SK-N-SH (cell line): ENCODE results near the gene ZFP62. TPM values are rescaled to one million over a fixed set of nuclear protein-coding genes. Genes with fewer than 3 reads are reported as not detected.

Experiments used
- CTCF ChIA-PET: fragments of 300-600, 350-600 bp; formaldehyde crosslinking; extraction: SDS; loops from one replicate; lab custom pipeline; 2021; lab: Yijun Ruan, JAX
- POLR2A ChIA-PET: fragments of 350-600 bp; sonication (Branson Sonifier 250); formaldehyde crosslinking; extraction: SDS; loops from one replicate; lab custom pipeline; 2020; ENCODE audit warnings: antibody characterized with exemption, inconsistent platforms; lab: Yijun Ruan, JAX
- DNase-seq: peaks from one replicate; pipeline ENCODE4 v3.0.0; 2012
- H2AFZ ChIP-seq: fragments of 200-600 bp; sonication (generic); 2 replicates; pipeline ENCODE4 v1.8.1; 2016; ENCODE audit warnings: antibody characterized with exemption, mild to moderate bottlenecking, low read depth
- H3F3A ChIP-seq: fragments of 200-600 bp; sonication (generic); replicated peaks from 2 replicates; pipeline ENCODE3; 2016; ENCODE audit warnings: antibody characterized with exemption, mild to moderate bottlenecking; ENCODE audit not compliant: insufficient read depth
- H3K27ac ChIP-seq, 2 experiments: fragments of 200-500 bp in 1 of 2; fragments of 200-600 bp in 1 of 2; sonication (Bioruptor generic) in 1 of 2; sonication (generic), shearing (Covaris generic) in 1 of 2; 2 replicates each; pipeline versions ENCODE4 v1.5.1 to v1.6.1; 2014 to 2016; ENCODE audit warnings: low read depth in 2 of 2, inconsistent platforms in 1 of 2, low read length in 1 of 2, mild to moderate bottlenecking in 1 of 2, mixed read lengths in 1 of 2
- H3K27me3 ChIP-seq: fragments of 200-600 bp; sonication (generic), shearing (Covaris generic); 2 replicates; pipeline ENCODE4 v1.6.1; 2016; ENCODE audit warnings: mixed run types; ENCODE audit not compliant: insufficient read depth
- H3K36me3 ChIP-seq, 2 experiments: fragments of 200-500 bp in 1 of 2; fragments of 200-600 bp in 1 of 2; sonication (Bioruptor generic) in 1 of 2; sonication (generic) in 1 of 2; replicated peaks in 1 of 2; 2 replicates each; pipeline versions ENCODE3 to v1.5.1; 2014 to 2016; ENCODE audit warnings: low read length in 1 of 2, mild to moderate bottlenecking in 1 of 2; ENCODE audit not compliant: insufficient read depth in 2 of 2, control insufficient read depth in 1 of 2
- H3K4me1 ChIP-seq, 2 experiments: fragments of 200-500 bp in 1 of 2; fragments of 200-600 bp in 1 of 2; sonication (Bioruptor generic) in 1 of 2; sonication (generic), shearing (Covaris generic) in 1 of 2; 2 replicates each; pipeline versions ENCODE4 v1.5.1 to v1.6.1; 2014 to 2016; ENCODE audit warnings: low read depth in 1 of 2, low read length in 1 of 2, mixed run types in 1 of 2; ENCODE audit not compliant: insufficient read depth in 2 of 2, control insufficient read depth in 1 of 2
- H3K4me2 ChIP-seq: fragments of 200-600 bp; sonication (generic), shearing (Covaris generic); 2 replicates; pipeline ENCODE4 v1.6.1; 2017; ENCODE audit warnings: mixed run types
- H3K4me3 ChIP-seq, 2 experiments: fragments of 200-500 bp in 1 of 2; fragments of 200-600 bp in 1 of 2; sonication (Bioruptor generic) in 1 of 2; sonication (generic), shearing (Covaris generic) in 1 of 2; 2 replicates each; pipeline versions ENCODE4 v1.5.1 to v1.8.1; 2014 to 2016; ENCODE audit warnings: low read depth in 2 of 2, inconsistent platforms in 1 of 2, low read length in 1 of 2, mild to moderate bottlenecking in 1 of 2, mixed read lengths in 1 of 2, moderate library complexity in 1 of 2
- H3K79me2 ChIP-seq: fragments of 200-600 bp; sonication (generic); 2 replicates; pipeline ENCODE4 v1.8.1; 2017; ENCODE audit warnings: mild to moderate bottlenecking; ENCODE audit not compliant: insufficient read depth
- H3K9ac ChIP-seq: fragments of 200-600 bp; sonication (generic); 2 replicates; pipeline ENCODE4 v1.6.1; 2017; ENCODE audit warnings: mixed run types
- H3K9me2 ChIP-seq: fragments of 200-600 bp; sonication (generic); 2 replicates; pipeline ENCODE4 v1.6.1; 2017; ENCODE audit warnings: mixed run types
- H3K9me3 ChIP-seq: fragments of 200-600 bp; sonication (generic); 2 replicates; pipeline ENCODE4 v1.6.1; 2017; ENCODE audit warnings: mixed run types, mild to moderate bottlenecking, moderate library complexity
- H4K20me1 ChIP-seq: fragments of 200-600 bp; sonication (generic); 2 replicates; pipeline ENCODE4 v1.6.1; 2017; ENCODE audit warnings: mild to moderate bottlenecking, mixed run types; ENCODE audit not compliant: insufficient read depth
- EP300 ChIP-seq, 2 experiments: IDR thresholded peaks; 2 replicates each; pipeline versions ENCODE4 v1.4.0 to v1.6.1; 2012; ENCODE audit warnings: borderline replicate concordance in 1 of 2, low read depth in 1 of 2, low read length in 1 of 2
- EZH2phosphoT487 ChIP-seq: fragments of 200-600 bp; sonication (generic); IDR thresholded peaks from 2 replicates; pipeline ENCODE4 v1.6.1; 2017; ENCODE audit warnings: low read depth, mixed run types, mild to moderate bottlenecking, antibody characterized with exemption, moderate library complexity, borderline replicate concordance
- GABPA ChIP-seq: IDR thresholded peaks from 2 replicates; pipeline ENCODE4 v1.4.0; 2012; ENCODE audit warnings: low read depth, mild to moderate bottlenecking
- JUND ChIP-seq: IDR thresholded peaks from 2 replicates; pipeline ENCODE4 v1.4.0; 2012
- NFIC ChIP-seq: IDR thresholded peaks from 2 replicates; pipeline ENCODE4 v1.4.0; 2012; ENCODE audit warnings: borderline replicate concordance
- NRF1 ChIP-seq: IDR thresholded peaks from 2 replicates; pipeline ENCODE4 v1.6.1; 2012; ENCODE audit warnings: low read depth, mild to moderate bottlenecking, low read length
- PBX3 ChIP-seq: IDR thresholded peaks from 2 replicates; pipeline ENCODE4; 2012
- RCOR1 ChIP-seq: fragments of 150-350 bp; IDR thresholded peaks from 2 replicates; pipeline ENCODE4 v1.6.1; 2017; ENCODE audit warnings: antibody characterized with exemption, low read length
- REST ChIP-seq: IDR thresholded peaks from 2 replicates; pipeline ENCODE4 v1.6.1; 2012; ENCODE audit warnings: mild to moderate bottlenecking, low read depth, low read length, moderate library complexity
- RFX5 ChIP-seq: IDR thresholded peaks from 2 replicates; pipeline ENCODE4 v1.6.1; 2012; ENCODE audit warnings: mild to moderate bottlenecking, improper control_type of control experiment, low read length
- SIN3A ChIP-seq: IDR thresholded peaks from 2 replicates; pipeline ENCODE4 v1.6.1; 2012; ENCODE audit warnings: low read depth, mild to moderate bottlenecking, low read length, moderate library complexity, borderline replicate concordance
- TAF1 ChIP-seq: IDR thresholded peaks from 2 replicates; pipeline ENCODE4 v1.6.1; 2012; ENCODE audit warnings: low read depth, mild to moderate bottlenecking, low read length, moderate library complexity, borderline replicate concordance
- TCF12 ChIP-seq: IDR thresholded peaks from 2 replicates; pipeline ENCODE4 v1.4.0; 2012
- TEAD4 ChIP-seq: IDR thresholded peaks from 2 replicates; pipeline ENCODE4 v1.4.0; 2012; ENCODE audit warnings: mild to moderate bottlenecking, borderline replicate concordance; ENCODE audit not compliant: insufficient read depth
- USF1 ChIP-seq: IDR thresholded peaks from 2 replicates; pipeline ENCODE4 v1.4.0; 2012; ENCODE audit warnings: low read depth, borderline replicate concordance
- YY1 ChIP-seq: IDR thresholded peaks from 2 replicates; pipeline ENCODE4 v1.4.0; 2012; ENCODE audit warnings: low read depth, mild to moderate bottlenecking
- WGBS: methylation state at CpG from one replicate; pipeline ENCODE4 v1.1.6; 2017; ENCODE audit warnings: low lambda C conversion rate; 5-methylcytosine and 5-hydroxymethylcytosine counted together
- polyA plus RNA-seq, 3 experiments: library from polyadenylated mRNA; depleted of rRNA; stranded (reverse); fragments of >200 nt; gene quantifications; 2 replicates each; pipeline ENCODE4 v1.2.3, GENCODE V29; 2012
- TF ChIP-seq, protein P1 (sequence below): IDR thresholded peaks from 2 replicates; pipeline ENCODE4 v1.4.0; 2012; ENCODE audit warnings: low read depth
- TF ChIP-seq, protein P2 (sequence below): fragments of 150-350 bp; IDR thresholded peaks from 2 replicates; pipeline ENCODE4 v1.6.1; 2016; ENCODE audit warnings: mild to moderate bottlenecking, low read depth, low read length
- TF ChIP-seq, protein P3 (sequence below): IDR thresholded peaks from 2 replicates; pipeline ENCODE4 v1.4.0; 2012; ENCODE audit warnings: low read depth, borderline replicate concordance

ZFP62 gene
- polyA plus RNA-seq, 1 of the 3 experiments (the other 2 are of a cell fraction), result 6.0 TPM

DNA sequence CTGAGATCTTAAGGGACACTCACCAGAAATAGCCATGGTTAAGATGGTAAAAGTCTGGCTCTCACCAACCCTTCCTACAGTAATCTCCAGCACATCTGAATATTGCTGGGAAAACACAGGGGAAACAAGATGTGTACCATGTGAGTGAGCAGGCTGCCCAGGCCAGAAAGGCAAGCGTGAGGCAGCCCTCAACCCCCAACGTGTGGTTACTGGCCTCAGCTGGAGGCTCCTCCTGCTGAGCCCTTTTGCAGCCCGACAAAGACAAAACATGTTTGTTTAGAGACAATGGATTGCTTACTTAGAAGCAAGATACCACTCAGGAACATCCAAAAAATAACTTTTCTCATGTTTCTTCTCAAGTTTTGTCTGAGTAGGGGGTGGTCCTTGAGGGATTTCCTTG is 16.6 kb downstream of the ZFP62 start:
- 84% methylated on average over 3 of the region's 3 CpGs for WGBS
- DNase-seq, result no peak
- Histone ChIP-seq H3K9me3 (no peaks in the 10 kb centered on the region), H3K79me2 (no peaks in the 10 kb centered on the region), H3K4me3 (no peak overlapping the region), H3K9ac (no peak overlapping the region), H3K27me3 (no peaks in the 10 kb centered on the region), H3F3A (no peaks in the 10 kb centered on the region), H3K4me2 (no peak overlapping the region), H3K27ac (no peak overlapping the region), H3K9me2 (no peaks in the 10 kb centered on the region), H2AFZ (no peak overlapping the region), H3K36me3 (peaks cover 15 to 21% of the 10 kb centered on the region in 2 experiments), H4K20me1 (no peaks in the 10 kb centered on the region), H3K4me1 (no peaks in the 10 kb centered on the region)
- POLR2A ChIA-PET, result no interaction called here
- CTCF ChIA-PET, result no interaction called here
- TF ChIP-seq EP300 (IDR thresholded peaks at IDR 0.05; ENCODE audit: borderline replicate concordance in 1 of 2, low read depth in 1 of 2, low read length in 1 of 2), result no peak
- no peak for TF ChIP-seq RCOR1
- TF ChIP-seq EZH2phosphoT487, result no peak
- no peak for TF ChIP-seq NFIC
- TF ChIP-seq GABPA, result no peak
- TF ChIP-seq TEAD4, result no peak

DNA sequence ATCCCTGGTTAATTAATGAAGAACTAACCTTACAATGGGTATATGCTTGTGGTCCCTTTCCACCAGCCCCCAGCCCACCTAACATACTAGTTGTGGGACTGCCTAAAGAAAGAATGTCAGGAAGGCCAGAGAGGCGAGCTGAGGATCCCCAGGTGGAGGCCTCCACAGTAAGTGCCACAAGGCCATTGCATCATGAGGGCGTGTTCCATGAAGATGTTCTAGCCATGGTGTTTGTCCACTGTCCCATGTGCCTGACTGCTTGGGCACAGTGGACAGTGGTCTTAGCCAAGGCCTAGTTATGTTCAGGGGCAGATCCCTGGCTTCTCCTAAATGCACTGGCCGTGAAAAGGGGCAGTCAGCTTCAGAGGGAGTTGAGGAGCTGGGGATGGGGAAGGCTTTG is 21.1 kb downstream of the ZFP62 start:
- no peak overlapping the region for H3K4me2 ChIP-seq
- no peaks in the 10 kb centered on the region for H3K9me2 ChIP-seq
- DNase-seq, result no peak
- ChIA-PET CTCF (interaction anchor here (1.5 kb wide), 1 partner anchor 10 kb away, joined by 3 read pairs; no protein-coding TSS in a partner anchor), POLR2A (no interaction called here)
- H3K9me3 ChIP-seq, result no peaks in the 10 kb centered on the region
- peaks cover 6 to 19% of the 10 kb centered on the region in 2 experiments for H3K36me3 ChIP-seq
- H2AFZ ChIP-seq, result no peak overlapping the region
- H3K27ac ChIP-seq, result no peak overlapping the region
- H3K9ac ChIP-seq, result no peak overlapping the region
- H3K4me3 ChIP-seq, result no peak overlapping the region
- H3K4me1 ChIP-seq, result no peaks in the 10 kb centered on the region
- no peaks in the 10 kb centered on the region for H3F3A ChIP-seq
- no peaks in the 10 kb centered on the region for H4K20me1 ChIP-seq
- H3K27me3 ChIP-seq, result no peaks in the 10 kb centered on the region
- H3K79me2 ChIP-seq, result no peaks in the 10 kb centered on the region
- WGBS, result 97% methylated on average over 3 of the region's 3 CpGs
- TF ChIP-seq TCF12 (no peak), USF1 (no peak), JUND (no peak), TAF1 (no peak), SIN3A (no peak), YY1 (no peak), REST (no peak), PBX3 (no peak), NRF1 (no peak), RFX5 (no peak), GABPA (no peak)
- TF ChIP-seq, protein P1, sequence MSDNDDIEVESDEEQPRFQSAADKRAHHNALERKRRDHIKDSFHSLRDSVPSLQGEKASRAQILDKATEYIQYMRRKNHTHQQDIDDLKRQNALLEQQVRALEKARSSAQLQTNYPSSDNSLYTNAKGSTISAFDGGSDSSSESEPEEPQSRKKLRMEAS, result no peak
- TF ChIP-seq, protein P2, sequence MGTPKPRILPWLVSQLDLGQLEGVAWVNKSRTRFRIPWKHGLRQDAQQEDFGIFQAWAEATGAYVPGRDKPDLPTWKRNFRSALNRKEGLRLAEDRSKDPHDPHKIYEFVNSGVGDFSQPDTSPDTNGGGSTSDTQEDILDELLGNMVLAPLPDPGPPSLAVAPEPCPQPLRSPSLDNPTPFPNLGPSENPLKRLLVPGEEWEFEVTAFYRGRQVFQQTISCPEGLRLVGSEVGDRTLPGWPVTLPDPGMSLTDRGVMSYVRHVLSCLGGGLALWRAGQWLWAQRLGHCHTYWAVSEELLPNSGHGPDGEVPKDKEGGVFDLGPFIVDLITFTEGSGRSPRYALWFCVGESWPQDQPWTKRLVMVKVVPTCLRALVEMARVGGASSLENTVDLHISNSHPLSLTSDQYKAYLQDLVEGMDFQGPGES, result no peak
- TF ChIP-seq, protein P3, sequence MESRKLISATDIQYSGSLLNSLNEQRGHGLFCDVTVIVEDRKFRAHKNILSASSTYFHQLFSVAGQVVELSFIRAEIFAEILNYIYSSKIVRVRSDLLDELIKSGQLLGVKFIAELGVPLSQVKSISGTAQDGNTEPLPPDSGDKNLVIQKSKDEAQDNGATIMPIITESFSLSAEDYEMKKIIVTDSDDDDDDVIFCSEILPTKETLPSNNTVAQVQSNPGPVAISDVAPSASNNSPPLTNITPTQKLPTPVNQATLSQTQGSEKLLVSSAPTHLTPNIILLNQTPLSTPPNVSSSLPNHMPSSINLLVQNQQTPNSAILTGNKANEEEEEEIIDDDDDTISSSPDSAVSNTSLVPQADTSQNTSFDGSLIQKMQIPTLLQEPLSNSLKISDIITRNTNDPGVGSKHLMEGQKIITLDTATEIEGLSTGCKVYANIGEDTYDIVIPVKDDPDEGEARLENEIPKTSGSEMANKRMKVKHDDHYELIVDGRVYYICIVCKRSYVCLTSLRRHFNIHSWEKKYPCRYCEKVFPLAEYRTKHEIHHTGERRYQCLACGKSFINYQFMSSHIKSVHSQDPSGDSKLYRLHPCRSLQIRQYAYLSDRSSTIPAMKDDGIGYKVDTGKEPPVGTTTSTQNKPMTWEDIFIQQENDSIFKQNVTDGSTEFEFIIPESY, result no peak
